Measurements from ENCODE around the gene SLC6A13. TPM values are rescaled to one million over a fixed set of nuclear protein-coding genes. Genes with fewer than 3 reads are reported as not detected.

The SLC6A13 gene
- total RNA-seq, 1 experiment from 2014 or later = not detected

DNA sequence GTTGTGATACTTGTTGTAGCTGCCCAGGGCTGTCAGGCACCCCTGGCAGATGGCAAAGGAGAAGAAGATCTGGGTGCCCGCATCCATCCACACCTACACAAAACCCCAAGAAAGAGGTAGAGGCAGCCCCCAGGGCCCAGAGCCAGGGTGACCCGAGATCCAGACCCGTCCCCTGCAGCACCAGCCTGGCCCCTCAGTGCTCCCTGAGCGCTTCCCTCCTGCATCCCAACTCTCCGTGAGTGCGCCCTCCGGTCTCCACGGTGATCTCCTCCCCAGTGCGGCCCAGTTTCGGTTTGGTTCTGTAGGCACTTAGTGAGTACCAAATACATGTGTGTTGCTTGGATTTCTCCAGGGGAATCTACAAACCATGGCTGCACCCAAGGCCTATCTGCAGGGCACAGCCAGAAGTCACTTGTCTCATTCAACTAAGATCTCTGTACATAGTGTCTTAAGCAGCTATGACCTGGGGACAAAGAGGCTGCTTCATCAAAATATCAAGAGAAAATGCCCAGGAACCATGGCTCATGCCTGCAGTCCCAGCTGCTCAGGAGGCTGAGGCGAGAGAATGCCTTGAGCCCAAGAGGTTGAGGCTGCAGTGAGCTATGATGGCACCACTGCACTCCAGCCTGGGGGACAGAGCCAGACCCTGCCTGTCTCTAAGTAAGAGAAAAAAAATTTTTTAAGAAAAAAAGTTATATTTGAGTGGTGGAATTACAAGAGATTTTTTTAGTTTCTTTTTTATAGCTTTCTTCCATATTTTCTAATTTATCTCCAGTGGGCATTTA, 64.5 kb downstream of the SLC6A13 start:
- Histone ChIP-seq H3K27me3 (replicated peaks; ENCODE audit: insufficient read depth, low read depth, low read length, poor library complexity) (peaks cover 17% of the 10 kb centered on the region), H3K36me3 (ENCODE audit: insufficient read depth, low read length, poor library complexity, severe bottlenecking) (no peaks in the 10 kb centered on the region), H3K27ac (ENCODE audit: low read depth, low read length, poor library complexity, severe bottlenecking) (no peak overlapping the region), H3K4me1 (ENCODE audit: insufficient read depth, low read length, poor library complexity, severe bottlenecking) (no peaks in the 10 kb centered on the region), H3K9me3 (ENCODE audit: low read depth, low read length, poor library complexity, severe bottlenecking) (no peaks in the 10 kb centered on the region), H3K4me3 (ENCODE audit: low read depth, low read length, poor library complexity, severe bottlenecking) (no peak overlapping the region)
- no TSS peak for BruUV-seq (replicated peaks)
- ChIA-PET CTCF (interaction anchor here (0.7 kb wide), 1 partner anchor 22 kb away, joined by 6 read pairs; no protein-coding TSS in a partner anchor), POLR2A (ENCODE audit: low non-redundant PET) (no interaction called here)
- TF ChIP-seq EZH2 (IDR thresholded peaks at IDR 0.05; ENCODE audit: borderline replicate concordance, low read depth, low read length, poor library complexity, severe bottlenecking) = no peak
- TF ChIP-seq, protein P1, sequence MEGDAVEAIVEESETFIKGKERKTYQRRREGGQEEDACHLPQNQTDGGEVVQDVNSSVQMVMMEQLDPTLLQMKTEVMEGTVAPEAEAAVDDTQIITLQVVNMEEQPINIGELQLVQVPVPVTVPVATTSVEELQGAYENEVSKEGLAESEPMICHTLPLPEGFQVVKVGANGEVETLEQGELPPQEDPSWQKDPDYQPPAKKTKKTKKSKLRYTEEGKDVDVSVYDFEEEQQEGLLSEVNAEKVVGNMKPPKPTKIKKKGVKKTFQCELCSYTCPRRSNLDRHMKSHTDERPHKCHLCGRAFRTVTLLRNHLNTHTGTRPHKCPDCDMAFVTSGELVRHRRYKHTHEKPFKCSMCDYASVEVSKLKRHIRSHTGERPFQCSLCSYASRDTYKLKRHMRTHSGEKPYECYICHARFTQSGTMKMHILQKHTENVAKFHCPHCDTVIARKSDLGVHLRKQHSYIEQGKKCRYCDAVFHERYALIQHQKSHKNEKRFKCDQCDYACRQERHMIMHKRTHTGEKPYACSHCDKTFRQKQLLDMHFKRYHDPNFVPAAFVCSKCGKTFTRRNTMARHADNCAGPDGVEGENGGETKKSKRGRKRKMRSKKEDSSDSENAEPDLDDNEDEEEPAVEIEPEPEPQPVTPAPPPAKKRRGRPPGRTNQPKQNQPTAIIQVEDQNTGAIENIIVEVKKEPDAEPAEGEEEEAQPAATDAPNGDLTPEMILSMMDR (conservative IDR thresholded peaks at IDR 0.05; ENCODE audit: low read depth, low read length) = no peak
- intact Hi-C loops (cut with micrococcal nuclease; ENCODE audit: unreplicated experiment) = no loop called here
- no peak for DNase-seq (ENCODE audit: low spot score)

DNA sequence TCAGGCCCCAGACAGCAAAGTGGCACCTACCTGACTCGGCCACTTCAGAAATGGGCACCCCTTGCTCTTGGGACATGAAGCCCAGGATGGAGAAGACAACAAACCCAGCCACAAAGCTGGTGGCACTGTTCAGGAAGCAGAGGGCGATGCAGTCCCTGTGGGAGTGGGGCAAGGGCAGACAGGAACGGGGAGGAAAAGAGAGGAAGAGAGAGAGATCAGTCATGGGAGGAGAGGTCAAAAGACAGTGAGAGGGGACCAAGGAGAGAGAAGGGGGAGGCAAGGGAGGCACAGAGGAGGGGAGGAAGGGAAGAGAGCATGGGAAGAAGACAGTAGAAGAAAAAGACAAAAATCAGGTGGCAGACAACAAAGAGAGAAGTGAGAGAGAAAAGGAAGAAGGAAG, 65.3 kb downstream of the SLC6A13 start:
- ChIA-PET CTCF (no interaction called here), POLR2A (ENCODE audit: low non-redundant PET) (no interaction called here)
- Histone ChIP-seq H3K4me3 (ENCODE audit: low read depth, low read length, poor library complexity, severe bottlenecking) (no peak overlapping the region), H3K36me3 (ENCODE audit: insufficient read depth, low read length, poor library complexity, severe bottlenecking) (no peaks in the 10 kb centered on the region), H3K9me3 (ENCODE audit: low read depth, low read length, poor library complexity, severe bottlenecking) (no peaks in the 10 kb centered on the region), H3K4me1 (ENCODE audit: insufficient read depth, low read length, poor library complexity, severe bottlenecking) (no peaks in the 10 kb centered on the region), H3K27me3 (replicated peaks; ENCODE audit: insufficient read depth, low read depth, low read length, poor library complexity) (peaks cover 10% of the 10 kb centered on the region), H3K27ac (ENCODE audit: low read depth, low read length, poor library complexity, severe bottlenecking) (no peak overlapping the region)
- BruUV-seq (replicated peaks) = no TSS peak
- no peak for DNase-seq (ENCODE audit: low spot score)
- intact Hi-C loops (cut with micrococcal nuclease; ENCODE audit: unreplicated experiment) = no loop called here
- no peak for TF ChIP-seq EZH2 (IDR thresholded peaks at IDR 0.05; ENCODE audit: borderline replicate concordance, low read depth, low read length, poor library complexity, severe bottlenecking)
- TF ChIP-seq, protein P1 (conservative IDR thresholded peaks at IDR 0.05; ENCODE audit: low read depth, low read length) = no peak

DNA sequence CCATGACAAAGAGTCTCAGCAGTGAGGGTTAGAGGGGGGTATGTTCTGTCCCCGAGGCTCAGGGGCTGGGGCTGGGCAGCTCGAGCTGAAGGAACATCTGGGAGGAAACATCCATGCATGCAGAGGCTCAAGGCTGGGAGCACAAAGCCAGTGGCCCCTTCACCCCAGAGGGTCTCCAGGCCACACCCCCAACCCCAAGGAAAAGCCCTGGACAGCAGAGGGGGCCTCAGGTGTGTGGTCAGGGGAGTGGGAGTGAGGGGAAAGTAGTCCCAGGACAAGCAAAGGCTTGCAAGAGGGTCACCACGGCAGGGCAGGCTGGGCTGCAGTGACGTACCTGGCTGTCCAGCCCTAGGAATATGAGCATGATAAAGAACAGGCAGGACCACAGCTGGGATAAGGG, 66.2 kb downstream of the SLC6A13 start:
- peaks cover 5% of the 10 kb centered on the region for H3K27me3 ChIP-seq (replicated peaks; ENCODE audit: insufficient read depth, low read depth, low read length, poor library complexity)

More for the DNA sequence above, 66.2 kb downstream of the SLC6A13 start:
- Histone ChIP-seq H3K36me3 (ENCODE audit: insufficient read depth, low read length, poor library complexity, severe bottlenecking) (no peaks in the 10 kb centered on the region), H3K4me1 (ENCODE audit: insufficient read depth, low read length, poor library complexity, severe bottlenecking) (no peaks in the 10 kb centered on the region), H3K9me3 (ENCODE audit: low read depth, low read length, poor library complexity, severe bottlenecking) (no peaks in the 10 kb centered on the region), H3K27ac (ENCODE audit: low read depth, low read length, poor library complexity, severe bottlenecking) (no peak overlapping the region), H3K4me3 (ENCODE audit: low read depth, low read length, poor library complexity, severe bottlenecking) (no peak overlapping the region)
- ChIA-PET POLR2A (ENCODE audit: low non-redundant PET) (no interaction called here), CTCF (no interaction called here)
- BruUV-seq (replicated peaks) = no TSS peak
- no peak for TF ChIP-seq EZH2 (IDR thresholded peaks at IDR 0.05; ENCODE audit: borderline replicate concordance, low read depth, low read length, poor library complexity, severe bottlenecking)
- TF ChIP-seq, protein P1 (conservative IDR thresholded peaks at IDR 0.05; ENCODE audit: low read depth, low read length) = no peak
- no peak for DNase-seq (ENCODE audit: low spot score)
- intact Hi-C loops (cut with micrococcal nuclease; ENCODE audit: unreplicated experiment) = no loop called here
